ENCODE data around the gene BCOR.

BCOR gene

DNA sequence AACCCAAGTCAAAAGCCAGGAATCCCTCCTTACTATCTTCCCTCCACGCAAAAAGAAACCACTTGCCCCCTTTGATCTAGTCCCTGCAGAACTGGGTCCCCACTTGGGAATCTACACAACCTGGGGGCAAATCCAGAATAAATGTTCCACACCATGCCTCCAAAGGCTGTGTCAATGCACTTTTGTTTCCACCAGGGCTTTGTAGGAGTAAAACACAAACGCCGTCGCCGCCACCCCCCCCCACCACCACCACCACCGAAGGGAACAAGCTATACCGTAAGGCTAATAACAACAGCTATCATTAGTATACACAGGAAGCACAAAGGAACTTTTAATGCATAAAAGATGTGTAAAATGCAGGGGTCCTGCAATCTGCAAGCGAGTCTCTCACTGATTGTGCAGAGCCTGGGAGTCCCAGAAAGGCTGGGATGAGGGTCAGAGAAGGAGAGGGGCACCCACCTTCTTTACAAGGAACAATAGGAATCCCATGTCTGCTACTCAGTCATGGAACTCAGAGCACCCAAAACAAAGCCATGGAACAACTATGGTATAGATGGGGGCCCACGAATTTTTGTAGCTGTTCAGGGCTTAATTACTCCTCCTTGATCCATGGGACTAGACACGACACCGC is 13.2 kb downstream of the BCOR start:
- DNase-seq (ENCODE audit: low read depth) = no peak

DNA sequence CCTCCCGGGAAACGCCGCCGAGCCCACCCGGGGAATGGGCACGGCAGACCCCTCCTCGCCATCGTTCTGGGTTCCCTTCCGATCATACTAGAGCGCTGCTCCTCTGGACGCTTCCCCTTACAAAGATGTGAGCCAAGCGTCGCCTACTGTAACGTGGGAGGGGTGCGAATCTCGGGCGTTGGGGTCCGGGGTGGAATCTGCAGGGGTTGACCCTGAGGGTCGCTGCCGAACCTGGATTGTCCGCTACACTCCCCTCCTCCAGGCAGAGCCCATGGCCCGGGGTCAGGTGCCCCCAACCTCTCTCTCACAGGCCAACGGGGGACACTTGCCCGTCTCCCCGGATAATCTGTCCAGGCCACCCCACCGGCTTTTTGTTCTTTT is 13.8 kb downstream of the BCOR start:
- no peak for DNase-seq (ENCODE audit: low read depth)

GRCh38 chrX:40083120-40083978 is 14.4 kb downstream of the BCOR start:
- no peak for DNase-seq (ENCODE audit: low read depth)

GRCh38 chrX:40082447-40083119 is 15.2 kb downstream of the BCOR start:
- DNase-seq (ENCODE audit: low read depth) = no peak

- DNase-seq (ENCODE audit: low read depth) = no peak
Measured at GRCh38 chrX:40081679-40082068, 16.1 kb downstream of the BCOR start.

GRCh38 chrX:40080894-40081678 is 16.7 kb downstream of the BCOR start:
- DNase-seq (ENCODE audit: low read depth) = no peak

DNA sequence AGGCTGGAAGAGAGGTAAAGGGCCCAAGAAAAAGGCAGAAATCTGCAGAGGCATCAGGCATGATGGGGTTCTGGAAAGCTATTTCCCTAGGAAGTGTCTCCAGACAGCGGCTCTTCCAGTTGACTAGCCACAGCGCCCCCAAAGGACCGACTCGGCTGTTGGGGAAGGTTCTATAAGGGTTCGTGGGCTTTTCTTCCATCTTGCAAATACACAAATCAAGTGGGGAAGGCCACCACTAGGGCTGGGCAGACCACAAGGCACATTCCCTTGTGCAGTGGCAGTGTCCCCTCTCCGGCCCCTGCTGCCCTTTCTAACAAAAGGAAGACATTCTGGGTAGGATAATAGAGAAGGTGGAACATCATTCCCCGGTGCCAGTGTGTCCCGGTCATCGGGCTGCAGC is 18.2 kb downstream of the BCOR start:
- DNase-seq (ENCODE audit: low read depth) = no peak

DNA sequence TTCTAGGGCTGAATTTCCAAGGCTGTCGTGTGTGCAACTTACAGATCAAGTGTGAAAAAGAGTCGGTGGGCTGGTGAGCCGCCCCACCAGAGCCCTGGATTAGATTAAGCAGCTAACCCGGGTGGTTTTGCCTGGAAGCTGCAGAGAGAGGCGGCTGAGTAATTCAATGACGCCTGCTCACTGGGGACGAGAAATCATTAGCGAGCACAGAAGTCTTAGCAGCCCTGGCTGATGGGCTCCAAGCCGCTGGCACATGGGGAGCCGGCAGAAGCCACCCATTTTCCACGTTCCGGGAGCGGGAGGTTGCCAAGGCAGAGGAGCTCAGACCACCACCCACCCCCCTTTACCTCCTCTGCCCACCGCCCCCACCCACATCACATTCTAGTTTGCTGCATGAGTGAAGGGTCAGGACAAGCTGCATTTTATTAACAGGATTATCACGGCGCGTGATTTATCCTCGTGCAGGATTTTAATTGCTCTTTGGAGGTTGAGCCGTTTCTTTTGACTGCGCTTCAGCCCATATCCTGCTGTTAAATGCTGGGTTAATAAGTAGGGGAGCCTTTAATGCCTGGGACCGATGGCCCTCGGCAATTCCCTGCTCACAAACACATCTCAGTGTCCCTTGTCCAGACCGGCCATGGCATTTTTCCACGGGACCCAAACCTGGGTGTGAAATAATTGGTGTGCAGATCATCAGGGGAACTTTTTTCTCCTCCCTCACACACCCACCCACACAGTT is 19.1 kb downstream of the BCOR start:
- DNase-seq (ENCODE audit: low read depth) = no peak

GRCh38 chrX:40077906-40078305 is 19.9 kb downstream of the BCOR start:
- no peak for DNase-seq (ENCODE audit: low read depth)

DNA sequence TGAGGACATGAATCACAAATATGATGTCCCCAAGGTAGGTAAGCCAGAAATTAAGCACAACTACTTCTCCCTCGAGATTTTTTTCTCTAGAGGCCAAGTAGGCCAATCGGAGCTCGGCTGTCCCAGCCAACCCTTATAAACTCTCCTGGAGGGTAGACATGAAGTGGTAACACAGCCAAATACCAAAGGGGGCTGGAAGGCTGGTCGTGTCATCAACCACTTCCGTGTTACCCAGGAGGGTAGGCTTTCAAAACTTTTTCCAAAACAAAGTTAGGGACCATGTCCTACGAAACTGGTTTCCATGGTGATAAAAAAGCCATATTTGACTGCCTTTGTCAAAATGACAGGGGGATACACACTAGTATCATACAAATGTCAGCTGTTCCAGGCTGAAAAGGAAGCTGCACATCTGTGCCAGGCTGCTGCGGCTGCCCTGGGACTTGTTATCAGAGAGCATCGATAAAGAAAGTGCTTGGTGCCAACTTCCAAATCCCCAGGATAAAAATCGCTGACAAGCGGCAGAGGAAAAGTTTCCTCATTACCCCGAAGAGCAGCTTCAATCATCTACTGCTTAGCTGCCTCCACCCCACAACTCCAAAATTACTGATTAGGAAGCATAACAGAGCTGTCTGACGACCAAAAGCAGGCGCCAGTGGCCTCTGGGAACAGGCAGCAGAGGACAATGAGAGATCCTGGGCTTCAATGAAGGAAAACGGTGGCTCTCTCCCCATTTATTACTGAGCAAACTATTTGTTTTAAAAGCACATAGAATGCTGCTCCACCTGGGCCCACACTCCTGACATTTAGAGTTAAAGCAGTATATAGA is 20.8 kb downstream of the BCOR start:
- DNase-seq (ENCODE audit: low read depth) = no peak

DNA sequence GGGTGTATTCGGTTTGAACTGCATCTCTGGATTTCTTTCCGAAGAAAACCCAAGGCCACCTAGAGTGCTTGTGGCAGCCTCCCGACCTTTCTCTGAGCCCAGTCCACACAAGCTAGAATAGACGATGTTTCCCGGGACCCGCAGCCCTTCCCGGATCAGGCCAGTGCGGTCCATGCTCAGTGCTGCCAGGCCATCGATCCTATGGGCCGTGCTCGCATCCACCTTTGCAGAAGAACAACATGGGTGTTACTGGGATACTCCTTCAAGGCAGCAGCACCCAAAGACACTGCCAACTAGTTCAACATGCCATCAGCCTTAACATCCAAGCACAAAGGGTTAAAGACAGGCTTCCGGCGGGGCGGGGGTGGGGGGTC is 22.8 kb downstream of the BCOR start:
- DNase-seq (ENCODE audit: low read depth) = no peak

DNA sequence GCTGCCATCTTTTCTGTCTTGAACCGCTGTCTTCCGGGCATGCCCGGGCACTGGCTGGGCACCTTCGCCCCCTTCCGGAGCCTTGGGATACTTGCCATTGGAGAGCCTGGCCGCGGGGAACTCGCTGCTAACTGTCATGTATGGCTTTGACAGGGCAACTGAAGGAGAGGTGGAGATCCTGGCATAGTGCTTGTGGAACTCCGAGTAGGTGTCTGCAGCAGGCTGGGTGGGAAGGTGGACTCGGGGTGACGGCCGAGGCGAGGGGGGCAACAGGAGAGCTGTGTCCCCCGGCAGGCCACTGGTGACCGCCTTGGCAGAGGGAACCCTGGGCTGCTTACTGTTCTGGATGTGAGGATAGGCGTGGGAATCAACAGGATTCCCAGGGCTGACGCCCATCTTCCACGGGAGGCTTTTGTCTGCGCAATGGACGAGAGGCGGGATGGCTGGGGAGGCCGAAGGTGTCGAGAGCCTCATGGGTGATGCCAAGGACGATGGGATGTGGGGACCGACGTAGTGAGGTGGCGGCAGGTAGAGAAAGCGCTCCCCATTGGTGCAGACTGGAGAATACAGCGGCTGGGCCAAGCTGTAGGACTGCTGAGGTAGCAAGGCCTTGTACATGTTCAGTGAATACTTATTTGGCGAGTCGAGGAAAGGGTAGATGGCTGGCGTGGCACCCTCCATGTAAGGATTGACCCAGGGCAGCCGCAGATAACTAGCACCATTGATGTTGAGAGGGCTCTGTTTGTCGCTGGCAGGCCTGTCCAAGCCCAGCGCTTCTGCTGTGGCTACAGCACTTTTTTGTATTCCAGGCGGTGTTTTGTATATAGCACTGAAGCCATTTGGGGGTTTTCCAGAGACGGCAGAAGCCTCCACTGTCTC is 23.4 kb downstream of the BCOR start:
- DNase-seq (ENCODE audit: low read depth) = no peak

DNA sequence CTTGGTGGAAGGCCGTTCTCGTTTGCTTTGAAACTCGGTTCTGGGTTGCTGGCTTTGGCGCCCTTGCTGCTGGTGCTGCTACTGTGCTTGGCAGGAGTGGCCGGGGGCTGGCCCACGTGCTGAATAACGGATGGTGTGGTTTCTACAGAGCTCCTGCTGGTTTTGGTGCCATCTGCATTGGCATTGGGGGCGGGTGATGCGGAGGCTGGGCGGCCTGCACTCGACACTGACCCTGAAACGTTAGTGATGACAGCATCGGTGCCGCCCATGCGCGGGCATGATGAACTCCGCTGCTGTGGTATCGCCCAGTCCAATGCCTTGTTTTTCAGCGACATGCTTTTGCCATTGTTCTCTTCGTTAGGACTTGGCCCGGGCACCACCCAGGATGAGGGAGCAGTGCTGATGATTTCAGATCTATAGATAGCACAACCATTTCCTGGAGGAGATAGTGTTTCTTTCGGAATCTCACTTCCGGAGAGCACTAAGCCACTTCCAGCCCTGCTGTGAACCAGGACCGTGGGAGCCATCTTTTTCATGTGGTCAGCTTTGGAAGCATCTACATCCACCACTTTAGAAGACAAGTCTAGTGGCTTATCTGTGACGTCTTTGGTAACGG is 24.2 kb downstream of the BCOR start:
- no peak for DNase-seq (ENCODE audit: low read depth)

- no peak for DNase-seq (ENCODE audit: low read depth)
Measured at GRCh38 chrX:40072246-40072645, 25.5 kb downstream of the BCOR start.

DNA sequence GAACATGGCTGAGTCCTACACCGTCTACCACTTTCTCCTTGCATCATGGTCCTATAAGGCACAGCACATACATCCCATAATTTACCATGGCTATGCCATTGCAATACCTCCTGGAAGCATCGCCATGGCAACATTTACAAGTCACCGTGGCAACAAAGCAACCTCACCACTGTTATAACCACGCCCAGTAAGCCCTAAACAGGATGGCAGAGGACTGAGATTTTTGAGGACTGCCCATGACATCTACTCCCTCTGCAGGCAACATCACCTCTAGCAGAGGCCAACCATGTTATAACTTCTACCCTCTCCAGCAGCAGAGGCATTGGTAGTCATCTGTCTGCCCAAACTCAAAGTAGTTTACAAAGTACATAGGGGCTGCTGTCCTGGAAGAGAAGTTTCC is 29.7 kb downstream of the BCOR start:
- no peak for DNase-seq (ENCODE audit: low read depth)

GRCh38 chrX:40066700-40067099 is 31.1 kb downstream of the BCOR start:
- no peak for DNase-seq (ENCODE audit: low read depth)

DNA sequence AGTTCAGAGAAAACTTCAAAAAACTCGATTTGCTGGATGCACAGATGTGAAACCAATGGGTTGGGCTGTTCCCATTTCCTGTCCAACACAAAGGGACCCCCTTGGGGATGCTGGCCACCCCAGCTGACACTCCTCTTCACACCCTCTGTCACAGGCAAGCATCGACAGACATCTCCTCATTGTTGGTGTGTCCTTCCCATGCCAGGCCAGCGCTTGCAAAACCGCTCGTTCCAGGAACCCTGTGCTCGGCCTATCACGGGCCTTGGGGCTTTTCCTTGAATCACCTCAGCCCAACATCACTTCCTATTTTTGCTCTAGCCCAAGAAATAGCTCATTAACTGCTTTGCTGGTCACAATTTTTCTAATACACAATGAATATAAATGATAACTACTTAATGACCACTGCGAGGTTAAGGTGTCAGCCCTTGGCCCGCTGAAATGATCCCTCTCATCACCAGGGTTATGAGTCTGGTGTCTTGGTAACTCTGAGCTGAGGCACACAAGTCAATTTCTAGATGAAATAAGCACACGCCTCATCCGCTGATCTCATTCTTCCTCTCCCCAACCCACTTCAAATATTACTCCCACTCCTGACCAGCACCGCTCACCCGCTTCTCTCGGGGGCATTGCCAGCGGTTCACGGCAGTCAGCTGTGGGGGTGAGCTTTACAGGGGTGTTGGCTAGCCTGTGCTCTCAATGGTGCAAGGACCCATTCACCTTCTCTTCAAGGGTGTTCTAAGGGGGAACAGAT is 32.3 kb downstream of the BCOR start:
- DNase-seq (ENCODE audit: low read depth) = peak; percentile 22

- no peak for DNase-seq (ENCODE audit: low read depth)
Measured at GRCh38 chrX:40064055-40064597, 33.6 kb downstream of the BCOR start.
